Measurements from ENCODE around the gene SBNO2. TPM values are rescaled to one million over a fixed set of nuclear protein-coding genes. Genes with fewer than 3 reads are reported as not detected.

SBNO2 gene
- total RNA-seq, 2 experiments from 2014 or later: 26.6 to 43.3 TPM

GRCh38 chr19:1110809-1111640 lies 63.0 kb downstream of the SBNO2 start:
- H3K36me3 ChIP-seq (ENCODE audit: insufficient read depth, low read length): peaks cover 36% of the 10 kb centered on the region
- 0 out of 2 replicates have a peak, but pooled peaks cover 3% of the 10 kb centered on the region for H4K20me1 ChIP-seq (ENCODE audit: insufficient read depth, low read length)
- H3K4me1 ChIP-seq (ENCODE audit: insufficient read depth, low read length, poor library complexity, severe bottlenecking): peaks cover 18% of the 10 kb centered on the region
- ChIA-PET POLR2A (no interaction called here), CTCF (ENCODE audit: unreplicated experiment) (no interaction called here)
- no peaks in the 10 kb centered on the region for H3K79me2 ChIP-seq (ENCODE audit: insufficient read depth, low read depth, low read length)
- TF ChIP-seq CTCF (conservative IDR thresholded peaks at IDR 0.05; ENCODE audit: low read length) (no peak), EZH2phosphoT487 (IDR thresholded peaks at IDR 0.05; ENCODE audit: borderline replicate concordance, low read depth, low read length) (no peak)
- H3K27ac ChIP-seq (ENCODE audit: low read depth, low read length, poor library complexity, severe bottlenecking): no peak overlapping the region
- BruUV-seq (replicated peaks): no TSS peak
- DNase-seq (ENCODE audit: low spot score): no peak
- H3K4me3 ChIP-seq (ENCODE audit: low read depth, low read length, poor library complexity, severe bottlenecking): no peak overlapping the region
- H3K9me2 ChIP-seq (ENCODE audit: insufficient read depth, low read length): no peaks in the 10 kb centered on the region
- H3K4me2 ChIP-seq (ENCODE audit: low read length): no peak overlapping the region
- intact Hi-C loops (cut with micrococcal nuclease; ENCODE audit: unreplicated experiment): loop anchor here (5.0 kb wide), 1 partner anchor 81 kb away; no protein-coding TSS in a partner anchor
- H3K9me3 ChIP-seq (ENCODE audit: low read length): no peaks in the 10 kb centered on the region
- no peak overlapping the region for H2AFZ ChIP-seq (ENCODE audit: low read length)

- Histone ChIP-seq H2AFZ (ENCODE audit: low read length) (no peak overlapping the region), H3K79me2 (ENCODE audit: insufficient read depth, low read depth, low read length) (no peaks in the 10 kb centered on the region), H4K20me1 (ENCODE audit: insufficient read depth, low read length) (peaks cover 6% of the 10 kb centered on the region; the same call in 1 of the 2 replicates), H3K4me2 (ENCODE audit: low read length) (no peak overlapping the region), H3K4me1 (ENCODE audit: insufficient read depth, low read length, poor library complexity, severe bottlenecking) (peaks cover 21% of the 10 kb centered on the region), H3K9me3 (ENCODE audit: low read length) (no peaks in the 10 kb centered on the region), H3K36me3 (ENCODE audit: insufficient read depth, low read length) (peaks cover 39% of the 10 kb centered on the region), H3K9me2 (ENCODE audit: insufficient read depth, low read length) (no peaks in the 10 kb centered on the region), H3K4me3 (ENCODE audit: low read depth, low read length, poor library complexity, severe bottlenecking) (no peak overlapping the region), H3K27ac (ENCODE audit: low read depth, low read length, poor library complexity, severe bottlenecking) (no peak overlapping the region)
- intact Hi-C loops (cut with micrococcal nuclease; ENCODE audit: unreplicated experiment): loop anchor here (5.0 kb wide), 1 partner anchor 82 kb away; no protein-coding TSS in a partner anchor
- DNase-seq (ENCODE audit: low spot score): no peak
- BruUV-seq (replicated peaks): no TSS peak
- ChIA-PET POLR2A (no interaction called here), CTCF (ENCODE audit: unreplicated experiment) (no interaction called here)
- TF ChIP-seq CTCF (conservative IDR thresholded peaks at IDR 0.05; ENCODE audit: low read length) (no peak), EZH2phosphoT487 (IDR thresholded peaks at IDR 0.05; ENCODE audit: borderline replicate concordance, low read depth, low read length) (no peak)
Measured at GRCh38 chr19:1109697-1110671, 64.1 kb downstream of the SBNO2 start.
